ENCODE results near the gene PALM.
"Not testable (repeated sequence)": the region's sequence is repeated elsewhere in the genome, so short reads cannot be mapped to it uniquely, and the experiment has no call there.

PALM gene, protein sequence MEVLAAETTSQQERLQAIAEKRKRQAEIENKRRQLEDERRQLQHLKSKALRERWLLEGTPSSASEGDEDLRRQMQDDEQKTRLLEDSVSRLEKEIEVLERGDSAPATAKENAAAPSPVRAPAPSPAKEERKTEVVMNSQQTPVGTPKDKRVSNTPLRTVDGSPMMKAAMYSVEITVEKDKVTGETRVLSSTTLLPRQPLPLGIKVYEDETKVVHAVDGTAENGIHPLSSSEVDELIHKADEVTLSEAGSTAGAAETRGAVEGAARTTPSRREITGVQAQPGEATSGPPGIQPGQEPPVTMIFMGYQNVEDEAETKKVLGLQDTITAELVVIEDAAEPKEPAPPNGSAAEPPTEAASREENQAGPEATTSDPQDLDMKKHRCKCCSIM

DNA sequence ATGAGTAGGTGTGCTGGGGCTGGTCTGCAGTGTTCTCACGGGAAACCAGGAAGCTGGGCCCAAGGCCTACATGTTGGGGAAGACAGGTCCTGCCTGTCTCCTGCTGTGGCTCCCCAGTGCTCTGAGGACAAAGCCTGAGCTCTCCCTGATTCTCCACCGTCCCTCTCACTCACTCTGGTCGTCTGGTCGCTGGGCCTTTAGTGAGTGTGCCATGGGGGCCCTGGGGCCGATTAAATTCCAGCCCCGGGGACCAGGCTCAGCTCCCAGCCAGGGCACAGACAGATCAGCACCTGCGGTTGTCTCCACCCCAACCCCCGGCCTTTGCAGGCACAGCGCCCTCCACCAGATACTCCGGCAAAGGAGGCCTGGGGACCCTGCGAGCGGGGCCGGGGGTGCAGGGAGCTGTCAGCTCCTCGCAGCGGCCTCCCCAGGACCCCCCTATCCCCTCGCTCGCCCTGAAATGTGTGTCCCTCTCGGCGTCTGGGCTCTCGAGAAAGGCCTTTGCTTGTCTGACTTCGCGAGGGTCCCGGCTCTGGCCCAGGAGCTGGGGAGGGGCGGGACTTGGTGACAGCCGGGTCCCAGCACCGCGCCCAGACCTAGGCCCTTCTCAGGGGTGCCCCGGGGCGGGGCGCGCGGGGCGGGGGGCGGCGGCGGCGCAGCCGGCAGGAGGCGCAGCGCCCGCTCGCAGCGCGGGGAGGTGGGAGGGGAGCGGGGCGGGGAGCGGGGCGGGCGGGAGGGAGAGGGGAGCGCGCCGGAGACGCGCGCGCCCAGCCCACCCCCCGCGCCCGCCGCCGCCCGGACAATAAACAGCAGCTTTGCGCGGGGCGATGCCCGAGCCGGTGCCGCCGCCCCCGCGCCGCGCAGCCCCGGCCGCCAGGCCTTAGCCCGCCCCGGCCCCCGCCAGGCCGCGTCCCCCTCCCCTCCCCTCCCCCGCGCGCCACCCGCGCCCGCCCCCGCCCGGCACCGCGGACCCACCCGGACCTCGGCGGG is at the start of gene PALM:
TSS of gene PALM (plus strand) at position 782 of the 990 bp plus-strand sequence. CDS start 212 bp downstream, outside the sequence.
- peak; percentile 68 for DNase-seq

DNA sequence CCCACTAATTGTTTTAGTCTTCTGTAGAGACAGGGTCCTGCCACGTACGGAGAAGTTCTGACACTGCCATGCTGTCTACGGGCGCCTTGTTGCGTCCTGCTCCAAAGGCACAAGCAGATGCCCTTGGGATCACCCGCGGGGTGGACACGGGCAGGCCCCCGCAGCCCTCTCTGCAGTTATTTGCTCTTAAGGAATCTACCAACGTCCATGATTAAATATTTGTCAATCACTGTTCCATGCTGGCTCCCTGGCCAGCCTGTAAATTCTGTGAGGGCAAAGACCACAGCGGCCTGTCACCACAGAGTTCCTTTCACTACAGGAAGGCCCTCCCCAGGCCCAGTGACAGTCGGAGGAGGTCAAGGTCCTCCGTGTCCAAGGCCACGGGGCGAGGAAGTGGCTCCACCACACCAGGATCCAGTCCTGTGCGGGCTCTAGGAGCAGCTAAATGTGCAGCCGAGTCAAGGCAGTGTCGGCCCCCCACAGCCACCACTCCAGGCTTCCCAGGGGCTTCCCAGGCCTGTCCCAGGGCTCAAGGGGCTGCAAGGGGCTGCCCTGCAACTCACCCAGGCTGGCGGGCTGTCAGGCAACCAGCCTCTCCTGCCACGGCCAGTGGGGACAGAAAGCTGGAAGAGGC is 47.8 kb upstream of the PALM start:
- DNase-seq, result no peak

DNA sequence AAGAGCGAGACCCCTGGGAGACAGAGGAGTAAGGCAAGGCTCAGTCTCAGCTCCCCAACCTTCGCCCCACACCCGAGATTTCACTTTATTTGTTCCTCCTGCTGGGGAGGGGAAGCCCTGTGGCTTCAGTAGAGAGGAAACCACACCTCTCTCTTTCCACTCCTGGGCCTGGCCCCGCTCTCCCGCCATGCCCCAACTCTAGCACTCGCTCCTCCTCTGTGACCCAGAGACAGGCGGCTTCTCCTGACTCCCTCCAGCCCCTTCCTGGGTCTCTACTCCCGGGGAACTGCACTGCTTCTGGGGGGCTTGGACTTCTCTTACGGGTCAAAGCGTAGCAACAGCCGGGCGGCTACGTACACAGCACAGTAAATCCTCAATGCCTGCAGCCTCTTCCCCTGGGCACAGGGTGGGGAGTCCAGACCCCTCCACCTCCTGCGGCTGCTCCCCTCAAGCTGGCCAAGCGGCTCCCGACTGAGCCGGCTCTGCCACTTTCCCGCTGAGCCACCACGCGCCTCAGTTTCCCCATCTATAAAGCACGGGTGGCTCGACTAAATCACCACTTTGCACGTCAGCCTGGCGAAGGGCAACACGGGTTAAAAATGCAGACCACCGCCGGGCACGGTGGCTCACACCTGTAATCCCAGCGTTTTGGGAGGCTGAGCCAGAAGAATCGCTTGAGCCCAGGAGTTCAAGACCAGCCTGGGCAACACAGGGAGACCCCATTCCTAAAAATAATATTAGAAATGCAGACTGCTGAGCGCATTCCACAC is 47.1 kb upstream of the PALM start:
- DNase-seq, result no peak

DNA sequence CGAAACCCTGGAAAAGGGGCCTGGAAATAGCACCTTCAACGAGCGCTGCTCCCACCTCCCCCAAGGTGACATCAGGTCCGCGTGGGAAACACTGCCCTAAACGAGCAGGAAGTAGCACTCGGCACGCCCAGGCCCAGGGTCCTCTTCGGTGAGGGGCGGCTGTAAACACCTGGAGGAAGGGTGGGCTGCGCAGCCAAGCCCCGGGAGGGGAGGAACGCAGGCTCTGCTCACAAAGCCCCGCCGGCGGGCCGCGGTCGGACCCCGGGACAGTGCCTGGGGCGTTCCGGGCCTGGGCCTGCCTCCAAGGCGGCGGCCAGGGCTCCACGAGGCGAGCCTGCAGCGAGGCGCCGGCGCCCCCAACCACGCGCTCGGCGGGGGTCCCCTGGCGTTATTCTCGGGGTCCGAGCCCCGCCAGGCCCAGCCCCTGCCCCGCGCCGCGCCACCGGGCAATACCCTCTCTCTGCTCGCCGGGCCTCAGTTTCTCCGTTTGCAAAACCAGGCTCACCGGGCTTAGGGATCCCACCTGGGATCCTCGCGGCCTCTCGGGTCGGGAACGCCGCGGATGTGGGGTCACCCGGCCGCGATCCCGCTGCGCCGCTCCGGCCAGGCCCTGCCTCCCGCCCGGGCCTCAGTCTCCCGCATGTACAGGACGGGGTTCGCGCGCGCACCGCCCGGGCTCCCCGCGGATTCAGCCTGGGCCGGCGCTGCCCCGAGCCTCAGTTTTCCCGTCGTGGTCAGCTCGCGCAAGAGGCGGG is 46.4 kb upstream of the PALM start:
- DNase-seq, result no peak

DNA sequence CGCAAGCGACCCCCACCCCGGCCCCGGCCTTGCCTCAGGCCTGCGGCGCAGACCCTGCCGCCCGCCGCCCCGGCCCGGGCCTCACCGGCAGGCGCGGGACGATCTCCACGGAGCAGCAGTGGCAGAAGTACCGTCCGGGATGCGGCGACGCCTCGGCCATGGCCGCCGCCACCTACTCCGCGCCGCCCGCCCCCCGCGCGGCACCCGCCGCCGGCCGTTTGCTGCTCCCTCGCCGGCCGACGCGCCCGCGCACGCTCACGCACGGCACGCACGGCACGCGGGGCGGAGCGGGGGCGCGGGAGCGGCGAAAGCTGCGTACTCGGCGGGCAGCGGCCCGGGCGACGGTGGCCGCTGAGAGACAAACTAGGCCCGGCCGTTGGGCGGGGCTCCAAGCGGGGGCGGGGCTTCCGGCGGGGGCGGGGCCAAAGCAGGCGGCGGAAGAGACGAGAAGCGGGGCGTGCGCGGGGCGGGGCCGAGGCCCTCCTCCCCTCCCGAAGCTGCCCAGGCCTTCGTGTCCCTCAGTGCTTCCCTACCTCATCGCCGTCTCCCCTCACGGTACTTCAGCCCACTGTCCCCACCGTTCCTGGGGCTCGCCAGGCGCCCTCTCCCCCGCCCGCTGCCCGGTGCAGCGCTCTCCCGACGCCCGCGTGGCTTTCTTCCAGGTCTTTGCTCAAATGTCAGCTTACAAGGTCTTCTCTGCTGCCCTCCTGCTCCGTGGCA is 45.6 kb upstream of the PALM start, which contains the start of gene RNF126:
TSS of gene RNF126 (minus strand) at position 253 of the 720 bp plus-strand sequence. CDS start at position 160, 93 bp downstream.
- peak; percentile 92 for DNase-seq

DNA sequence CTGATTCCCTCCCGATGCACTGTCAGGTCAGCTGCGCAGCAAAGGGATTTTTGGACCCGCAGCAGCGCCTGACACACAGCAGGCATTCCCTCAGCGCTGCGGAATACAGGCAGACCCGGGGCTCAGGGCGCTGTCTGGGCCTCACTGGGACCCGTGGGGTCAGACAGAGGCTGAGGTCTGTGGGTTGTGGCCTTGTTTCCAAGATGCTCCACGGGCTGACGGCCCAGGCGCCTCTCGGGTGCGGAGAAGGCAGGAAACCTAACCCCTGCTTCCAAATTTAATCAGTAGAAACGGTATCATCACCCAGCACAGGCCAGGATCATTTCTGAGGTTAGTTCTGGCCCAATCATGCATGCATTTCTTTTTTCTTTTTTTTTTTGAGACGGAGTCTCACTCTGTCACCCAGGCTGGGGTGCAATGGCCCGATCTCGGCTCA is 45.0 kb upstream of the PALM start:
- no peak for DNase-seq

DNA sequence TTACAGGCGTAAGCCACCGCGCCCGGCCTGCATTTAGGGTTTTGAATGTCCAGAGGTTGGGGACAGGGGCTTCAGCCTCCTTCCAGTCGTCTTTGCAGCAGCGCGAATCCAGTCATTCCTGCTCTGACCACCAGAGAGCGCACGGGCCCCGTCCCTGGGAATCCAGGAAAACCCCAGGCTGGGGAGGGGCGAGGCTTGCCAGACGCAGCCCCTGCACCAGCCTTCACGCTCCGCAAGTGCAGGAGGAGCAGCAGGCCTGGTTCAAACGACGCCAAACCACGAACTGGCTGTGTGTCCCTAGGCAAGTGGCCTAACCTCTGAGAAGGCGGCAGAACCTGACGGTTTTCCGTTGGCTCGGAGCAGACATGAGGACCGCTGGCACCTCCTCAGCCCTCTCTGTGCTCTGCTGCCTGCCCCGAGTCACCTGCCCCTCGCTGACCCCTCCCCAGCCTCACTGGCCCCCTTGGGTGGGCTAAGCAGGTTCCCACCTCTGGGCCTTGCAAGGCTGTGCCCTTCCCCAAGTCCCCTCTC is 43.8 kb upstream of the PALM start:
- DNase-seq, result peak; percentile 96

DNA sequence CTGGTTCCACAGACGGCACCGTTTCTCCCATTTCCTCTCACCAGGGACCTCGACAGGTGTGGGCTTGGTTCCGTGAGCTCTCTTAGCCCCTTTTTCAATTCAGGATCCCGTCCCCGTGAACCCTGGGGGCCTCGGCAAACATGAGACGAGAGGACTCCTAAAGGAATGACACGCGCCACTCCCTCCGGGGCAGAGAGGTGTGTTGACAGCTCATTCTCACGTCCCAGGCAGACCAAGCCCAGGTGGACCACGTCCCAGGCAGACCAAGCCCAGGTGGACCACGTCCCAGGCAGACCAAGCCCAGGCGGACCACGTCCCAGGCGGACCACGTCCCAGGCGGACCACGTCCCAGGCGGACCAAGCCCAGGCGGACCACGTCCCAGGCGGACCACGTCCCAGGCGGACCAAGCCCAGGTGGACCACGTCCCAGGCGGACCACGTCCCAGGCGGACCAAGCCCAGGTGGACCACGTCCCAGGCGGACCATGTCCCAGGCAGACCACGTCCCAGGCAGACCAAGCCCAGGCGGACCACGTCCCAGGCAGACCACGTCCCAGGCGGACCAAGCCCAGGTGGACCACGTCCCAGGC is 41.7 kb upstream of the PALM start:
- DNase-seq, result not testable (repeated sequence)

DNA sequence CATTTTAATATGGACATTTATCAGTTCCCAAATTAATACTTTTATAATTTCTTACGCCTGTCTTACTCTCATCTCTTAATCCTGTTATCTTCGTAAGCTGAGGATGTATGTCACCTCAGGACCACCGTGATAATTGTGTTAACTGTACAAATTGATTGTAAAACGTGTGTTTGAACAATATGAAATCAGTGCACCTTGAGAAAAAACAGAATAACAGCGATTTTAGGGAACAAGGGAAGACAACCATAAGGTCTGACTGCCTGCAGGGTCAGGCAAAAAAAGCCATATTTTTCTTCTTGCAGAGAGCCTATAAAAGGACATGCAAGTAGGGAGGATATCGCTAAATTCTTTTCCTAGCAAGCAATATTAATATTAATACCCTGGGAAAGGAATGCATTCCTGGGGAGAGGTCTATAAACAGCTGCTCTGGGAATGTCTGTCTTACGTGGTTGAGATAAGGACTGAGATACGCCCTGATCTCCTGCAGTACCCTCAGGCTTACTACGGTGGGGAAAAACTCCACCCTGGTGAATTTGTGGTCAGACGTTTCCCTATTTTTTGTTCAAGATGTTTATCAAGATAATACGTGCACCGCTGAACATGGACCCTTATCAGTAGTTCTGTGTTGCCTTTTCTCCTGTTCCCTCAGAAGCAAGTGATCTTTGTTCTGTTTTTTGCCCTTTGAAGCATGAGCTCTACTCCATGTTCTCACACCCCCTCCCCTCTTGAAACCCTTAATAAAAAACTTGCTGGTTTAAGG is 39.9 kb upstream of the PALM start:
- DNase-seq, result not testable (repeated sequence)

DNA sequence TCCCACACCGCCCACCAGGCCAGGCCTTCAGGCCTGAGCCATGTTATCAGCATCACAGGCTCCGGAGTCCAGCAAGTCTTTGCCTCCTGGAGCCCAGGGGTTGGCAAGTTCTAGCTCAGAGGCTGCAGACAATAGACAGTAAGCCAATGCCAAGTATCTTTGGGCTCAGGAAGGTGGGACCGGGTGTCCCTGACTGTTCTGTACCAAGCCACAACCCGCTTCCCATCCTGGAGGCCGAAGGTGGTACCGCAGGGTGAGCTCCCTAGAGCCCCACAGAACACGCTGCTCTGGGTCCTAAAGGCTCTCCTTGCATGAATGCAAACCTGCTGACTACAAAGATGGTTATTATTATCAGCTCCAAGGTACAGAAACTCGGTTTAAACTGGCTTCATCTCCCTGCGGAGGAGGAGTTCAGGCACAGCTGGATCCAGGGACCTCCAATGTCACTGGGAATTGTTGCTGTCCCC is 38.1 kb upstream of the PALM start:
- no peak for DNase-seq

DNA sequence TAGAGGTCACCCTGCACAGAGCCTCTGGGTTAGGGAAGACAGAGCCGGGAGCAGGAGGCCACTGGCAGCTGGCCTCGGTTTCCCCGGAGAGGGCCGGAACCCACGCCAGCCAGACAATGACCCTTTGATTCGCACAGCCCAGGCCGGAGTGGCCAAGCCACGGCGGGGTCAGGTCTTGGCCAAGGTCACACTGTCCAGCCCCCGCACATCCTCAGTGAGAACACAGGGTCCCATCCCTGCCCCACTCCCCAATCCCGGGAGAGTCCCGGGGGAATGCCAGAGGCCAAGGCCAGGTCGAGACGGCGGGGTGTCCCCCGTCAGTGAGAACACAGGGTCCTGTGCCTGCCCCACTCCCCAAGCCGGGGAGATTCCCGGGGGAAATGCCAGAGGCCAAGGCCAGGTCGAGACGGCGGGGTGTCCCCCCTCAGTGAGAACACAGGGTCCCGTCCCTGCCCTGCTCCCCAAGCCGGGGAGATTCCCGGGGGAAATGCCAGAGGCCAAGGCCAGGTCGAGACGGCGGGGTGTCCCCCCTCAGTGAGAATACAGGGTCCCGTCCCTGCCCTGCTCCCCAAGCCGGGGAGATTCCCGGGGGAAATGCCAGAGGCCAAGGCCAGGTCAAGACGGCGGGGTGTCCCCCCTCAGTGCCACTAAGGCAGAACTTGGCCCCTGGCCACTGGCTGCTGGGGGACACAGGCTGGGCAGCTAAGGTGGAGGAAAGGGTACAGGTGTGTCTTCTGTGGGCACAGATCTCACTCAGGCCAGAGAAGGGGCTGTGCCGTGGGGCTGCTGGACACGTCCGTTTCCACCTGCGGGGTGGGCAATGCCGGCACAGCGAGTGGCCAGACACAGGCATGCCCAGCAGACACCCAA is 34.2 kb upstream of the PALM start:
- no peak for DNase-seq

DNA sequence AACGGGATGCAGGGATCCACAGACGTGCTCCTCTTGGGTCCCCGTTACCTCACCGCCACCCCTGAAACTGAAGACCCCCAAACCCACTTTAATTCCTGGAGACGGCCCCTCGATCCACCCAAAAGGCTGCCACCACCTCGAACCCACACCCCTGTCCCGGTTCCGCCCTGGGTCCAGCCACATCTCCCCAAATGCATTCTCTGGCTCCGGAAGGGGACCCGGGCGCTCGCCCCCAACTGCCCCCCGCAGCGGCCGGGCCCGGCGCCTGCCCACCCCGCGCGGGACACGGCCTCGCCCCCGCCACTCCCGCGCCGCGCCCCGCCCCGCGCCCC is 32.8 kb upstream of the PALM start:
- no peak for DNase-seq

DNA sequence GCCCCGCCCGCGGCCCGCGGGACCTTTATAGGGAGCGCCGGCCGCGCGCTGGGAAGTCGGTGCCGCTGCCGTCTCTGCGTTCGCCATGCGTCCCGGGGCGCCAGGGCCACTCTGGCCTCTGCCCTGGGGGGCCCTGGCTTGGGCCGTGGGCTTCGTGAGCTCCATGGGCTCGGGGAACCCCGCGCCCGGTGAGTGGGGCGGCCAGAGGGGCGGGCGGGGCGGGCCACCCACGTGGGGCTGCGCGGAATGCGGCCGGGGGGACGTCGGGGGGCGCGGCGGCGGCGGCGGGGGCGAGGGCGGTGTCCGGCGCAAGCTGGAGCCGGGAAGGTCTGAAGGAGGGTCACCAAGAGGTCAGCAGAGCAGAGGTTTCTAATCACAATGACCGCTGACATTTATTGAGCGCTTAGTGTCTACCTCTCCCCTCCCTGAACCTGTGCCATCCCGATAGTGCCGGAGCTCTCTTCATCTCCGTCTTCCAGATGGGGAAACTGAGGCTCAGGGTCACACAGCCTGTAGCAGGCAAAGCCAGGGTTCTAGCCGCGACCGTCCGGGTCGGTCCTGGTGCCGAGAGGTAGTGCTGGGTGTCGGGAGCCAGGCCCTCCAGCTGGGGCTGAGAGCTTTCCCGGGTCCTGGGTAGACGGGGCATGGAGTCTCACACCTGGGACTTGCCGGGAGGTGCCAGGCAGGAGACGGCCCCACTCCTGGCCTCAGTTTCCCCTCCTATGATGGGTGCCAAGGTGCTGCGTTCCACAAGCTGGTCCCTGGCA is 32.2 kb upstream of the PALM start, which contains the start of gene FSTL3:
TSS of gene FSTL3 (plus strand) at position 54 of the 767 bp plus-strand sequence. CDS start at position 86, 32 bp downstream.
- no peak for DNase-seq

DNA sequence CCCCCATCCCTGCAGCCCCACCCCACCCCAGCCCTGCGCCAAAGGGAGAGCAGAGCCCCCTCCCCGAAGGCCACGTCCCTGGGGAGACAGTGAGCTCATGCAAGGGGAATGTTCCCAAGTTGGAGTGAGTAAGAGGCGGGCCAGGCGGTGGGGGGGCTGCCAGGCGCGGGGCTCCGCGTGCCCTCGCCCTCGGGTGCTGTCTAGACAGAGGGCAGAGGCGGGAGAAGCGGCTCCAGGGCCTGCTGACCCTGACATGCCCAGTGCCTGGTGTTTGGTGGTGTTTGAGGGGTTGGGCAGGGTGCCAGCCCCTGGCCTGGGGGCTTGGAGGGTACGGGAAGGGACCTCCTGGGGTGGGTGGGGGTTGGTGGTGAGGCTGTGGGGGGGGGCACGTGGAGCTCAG is 31.5 kb upstream of the PALM start:
- DNase-seq, result peak; percentile 83

DNA sequence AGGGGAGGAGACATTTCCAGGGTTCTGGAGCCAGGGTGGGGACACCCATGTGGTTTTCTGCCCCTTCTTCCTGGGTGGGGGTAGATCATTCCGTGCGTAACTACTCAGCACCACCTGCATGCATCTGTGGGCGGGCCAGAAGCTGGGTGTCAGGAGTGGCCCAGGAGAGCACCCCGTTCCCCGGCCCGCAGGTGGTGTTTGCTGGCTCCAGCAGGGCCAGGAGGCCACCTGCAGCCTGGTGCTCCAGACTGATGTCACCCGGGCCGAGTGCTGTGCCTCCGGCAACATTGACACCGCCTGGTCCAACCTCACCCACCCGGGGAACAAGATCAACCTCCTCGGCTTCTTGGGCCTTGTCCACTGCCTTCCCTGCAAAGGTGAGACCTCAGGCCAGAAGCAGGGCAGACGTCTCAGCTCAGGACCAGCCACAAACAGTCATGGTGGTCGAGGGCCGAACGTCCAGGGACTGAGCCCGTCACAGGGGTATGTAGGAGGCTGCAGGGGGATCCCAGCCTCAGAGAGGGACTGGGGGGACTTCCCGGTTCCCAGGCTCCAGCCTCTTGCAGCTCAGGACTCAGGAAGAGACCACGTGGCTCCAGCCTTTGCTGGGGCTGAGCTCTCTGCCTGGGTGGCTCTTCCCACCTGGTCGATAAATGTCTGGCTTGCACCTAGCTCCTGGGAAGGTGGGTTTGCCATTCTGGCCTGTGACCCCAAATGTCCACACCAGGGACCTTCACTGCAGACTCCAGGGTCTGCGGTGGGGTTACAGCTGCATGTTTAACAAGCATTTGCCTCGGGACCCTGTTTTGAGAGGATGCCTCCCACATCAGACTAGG is 30.9 kb upstream of the PALM start:
- no peak for DNase-seq

DNA sequence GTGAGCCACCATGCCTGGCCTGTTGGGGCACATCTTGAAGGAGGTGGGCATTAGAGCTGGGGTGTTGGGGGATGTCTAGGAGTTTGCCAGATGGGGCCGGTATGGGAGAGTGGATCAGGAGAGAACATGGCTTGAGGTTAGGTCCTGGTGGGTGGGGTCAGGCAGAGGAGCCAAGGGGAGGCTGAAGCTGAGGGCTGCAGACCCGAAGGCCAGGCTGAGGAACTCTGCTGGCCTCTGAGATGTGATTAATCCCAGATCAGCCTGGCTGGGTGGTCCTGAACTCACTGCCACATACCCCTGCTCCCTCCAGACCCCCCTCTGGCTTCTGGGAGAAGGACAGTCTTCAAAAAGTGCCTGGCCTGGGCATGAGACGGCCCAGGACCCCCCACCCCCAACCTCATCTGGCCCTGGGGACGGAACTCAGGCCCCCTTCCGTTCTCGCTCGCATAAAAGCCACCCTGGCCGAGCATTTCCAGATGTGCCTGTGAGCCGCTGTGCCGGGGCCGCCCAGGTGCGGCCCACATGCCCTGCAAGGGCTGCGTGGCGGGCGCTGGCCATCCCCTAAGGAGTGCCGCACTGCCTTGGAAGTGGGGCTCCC is 29.8 kb upstream of the PALM start:
- no peak for DNase-seq

Data from islet precursor cell (in vitro differentiated cells).